RWPE2 (cell line): ENCODE measurements around the gene RAB5IF.

Experiments used
- ATAC-seq: fragments of 200-7000 bp; cut with Tn5 transposase; 3 replicates; pipeline ENCODE4 v1.9.1; 2021; ENCODE audit warnings: low read depth
- DNase-seq: peaks from one replicate; pipeline ENCODE4 v3.0.0-alpha.2; 2020; ENCODE audit warnings: low spot score
- H3K27ac ChIP-seq: fragments of 450-650 bp; 2 replicates; pipeline ENCODE4 v1.5.1; 2017; ENCODE audit warnings: mild to moderate bottlenecking; ENCODE audit not compliant: poor library complexity, severe bottlenecking
- H3K27me3 ChIP-seq: fragments of 250-450 bp; sonication (Bioruptor Pico); 2 replicates; pipeline ENCODE4 v1.5.1; 2021; ENCODE audit warnings: mild to moderate bottlenecking, moderate library complexity; ENCODE audit not compliant: insufficient read depth, poor library complexity, severe bottlenecking
- H3K36me3 ChIP-seq: fragments of 250-450 bp; sonication (Bioruptor Pico); 2 replicates; pipeline ENCODE4 v1.5.1; 2020; ENCODE audit warnings: low read depth, mild to moderate bottlenecking, moderate library complexity
- H3K4me1 ChIP-seq: fragments of 250-450 bp; sonication (Bioruptor Pico); 2 replicates; pipeline ENCODE4 v1.5.1; 2021; ENCODE audit warnings: mild to moderate bottlenecking, moderate library complexity; ENCODE audit not compliant: insufficient read depth, poor library complexity, severe bottlenecking
- H3K4me3 ChIP-seq: fragments of 250-450 bp; sonication (Bioruptor Pico); 2 replicates; pipeline ENCODE4 v1.5.1; 2021; ENCODE audit warnings: mild to moderate bottlenecking, moderate library complexity; ENCODE audit not compliant: severe bottlenecking
- H3K9me3 ChIP-seq: fragments of 250-450 bp; sonication (Bioruptor Pico); 2 replicates; pipeline ENCODE4 v1.5.1; 2021; ENCODE audit warnings: mild to moderate bottlenecking, moderate library complexity; ENCODE audit not compliant: severe bottlenecking
- CTCF ChIP-seq: fragments of 450-650 bp; IDR thresholded peaks from one replicate; pipeline ENCODE4 v1.5.1; 2017; ENCODE audit warnings: mild to moderate bottlenecking, moderate library complexity; ENCODE audit not compliant: poor library complexity, severe bottlenecking

The RAB5IF gene

GRCh38 chr20:36578356-36579041, 27.1 kb upstream of the RAB5IF start:
- peaks cover 41% of the 10 kb centered on the region for H3K36me3 ChIP-seq
- ATAC-seq (no peak), DNase-seq (no peak)
- no peak for TF ChIP-seq CTCF
- no peaks in the 10 kb centered on the region for H3K9me3 ChIP-seq
- H3K4me3 ChIP-seq: no peak overlapping the region
- H3K27me3 ChIP-seq: no peaks in the 10 kb centered on the region
- no peak overlapping the region for H3K27ac ChIP-seq
- H3K4me1 ChIP-seq: peaks cover 7% of the 10 kb centered on the region

DNA sequence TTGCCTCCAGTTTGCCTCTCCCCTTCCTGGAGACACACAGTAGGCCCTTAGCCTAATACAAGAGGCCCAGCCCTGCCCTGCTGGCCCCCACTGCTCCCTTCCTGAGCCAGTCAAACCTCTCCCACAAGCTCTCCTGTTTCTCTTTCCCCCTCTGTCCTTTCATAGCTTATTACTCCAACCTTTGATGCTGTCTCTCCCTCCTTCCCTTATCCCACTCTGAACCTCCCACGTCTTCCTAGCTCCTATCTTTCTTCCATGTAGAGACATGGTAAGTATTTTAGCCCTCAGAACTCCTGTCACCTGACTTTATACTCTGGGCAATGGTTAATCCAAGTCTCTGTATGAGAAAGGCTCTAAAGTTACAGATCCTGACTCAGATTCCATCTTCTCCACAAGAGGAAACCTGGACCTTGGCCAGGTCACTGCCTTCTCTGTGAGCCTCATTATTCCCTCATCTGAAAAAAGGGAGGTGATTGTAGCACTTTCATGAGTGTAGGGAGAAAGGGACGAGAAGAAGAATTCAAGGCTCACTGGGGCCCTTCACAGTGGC, 25.5 kb upstream of the RAB5IF start:
- TF ChIP-seq CTCF: no peak
- peaks cover 41% of the 10 kb centered on the region for H3K36me3 ChIP-seq

DNA sequence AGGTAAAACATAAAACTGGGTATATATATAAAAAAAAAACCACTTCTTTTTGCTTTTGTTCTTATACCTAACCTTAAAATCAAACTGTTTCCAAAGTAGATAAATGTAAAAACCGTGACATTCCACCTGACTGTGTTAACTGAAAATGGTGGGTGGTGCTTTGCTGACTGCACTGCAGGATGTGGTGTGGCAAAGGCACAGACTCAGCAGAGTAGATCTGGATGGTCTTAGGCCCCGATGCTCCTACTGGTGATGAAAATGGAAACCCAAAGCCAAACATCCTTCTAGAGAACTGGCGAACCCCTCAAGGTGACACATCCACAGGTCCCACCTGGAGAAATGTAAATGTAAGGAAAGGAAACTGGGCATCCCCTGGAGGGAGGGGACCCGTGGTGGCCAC, 23.3 kb upstream of the RAB5IF start:
- DNase-seq: no peak
- no peaks in the 10 kb centered on the region for H3K9me3 ChIP-seq
- H3K36me3 ChIP-seq: peaks cover 41% of the 10 kb centered on the region
- no peak for TF ChIP-seq CTCF
- H3K4me1 ChIP-seq: peaks cover 17% of the 10 kb centered on the region
- H3K27ac ChIP-seq: no peak overlapping the region
- ATAC-seq: no peak
- H3K27me3 ChIP-seq: no peaks in the 10 kb centered on the region
- H3K4me3 ChIP-seq: no peak overlapping the region

More for the DNA sequence above, 25.5 kb upstream of the RAB5IF start:
- Histone ChIP-seq H3K27me3 (no peaks in the 10 kb centered on the region), H3K4me3 (no peak overlapping the region), H3K4me1 (peaks cover 12% of the 10 kb centered on the region), H3K9me3 (no peaks in the 10 kb centered on the region), H3K27ac (no peak overlapping the region)
- DNase-seq (no peak), ATAC-seq (no peak)

DNA sequence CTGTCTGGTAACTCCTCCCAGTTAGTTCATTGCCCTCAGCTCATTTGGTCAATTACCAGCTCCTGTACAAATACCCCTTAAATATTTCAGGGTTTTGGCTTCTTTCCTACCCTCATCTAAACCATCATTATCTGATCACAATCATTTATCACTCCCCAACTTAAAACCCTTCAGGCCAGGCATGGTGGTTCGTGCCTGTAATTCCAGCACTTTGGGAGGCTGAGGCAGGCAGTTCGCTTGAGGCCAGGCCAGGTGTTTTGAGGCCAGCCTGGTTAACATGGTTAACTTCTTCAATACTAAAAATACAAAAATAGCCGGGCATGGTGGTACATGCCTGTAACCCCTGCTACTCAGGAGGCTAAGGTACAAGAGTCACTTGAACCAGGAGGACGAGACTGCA, 22.8 kb upstream of the RAB5IF start:
- Histone ChIP-seq H3K36me3 (peaks cover 41% of the 10 kb centered on the region), H3K4me3 (no peak overlapping the region), H3K4me1 (peaks cover 17% of the 10 kb centered on the region), H3K27ac (no peak overlapping the region), H3K9me3 (no peaks in the 10 kb centered on the region), H3K27me3 (no peaks in the 10 kb centered on the region)
- DNase-seq (no peak), ATAC-seq (no peak)
- no peak for TF ChIP-seq CTCF

GRCh38 chr20:36584018-36584481, 21.5 kb upstream of the RAB5IF start:
- no peak overlapping the region for H3K27ac ChIP-seq
- ATAC-seq: no peak
- H3K4me3 ChIP-seq: no peak overlapping the region
- H3K27me3 ChIP-seq: no peaks in the 10 kb centered on the region
- no peak for TF ChIP-seq CTCF
- H3K36me3 ChIP-seq: peaks cover 34% of the 10 kb centered on the region
- H3K4me1 ChIP-seq: peaks cover 17% of the 10 kb centered on the region
- no peak for DNase-seq
- no peaks in the 10 kb centered on the region for H3K9me3 ChIP-seq
